GM23338 (cell line): ENCODE data around the gene RAP2A. TPM values are rescaled to one million over a fixed set of nuclear protein-coding genes. Genes with fewer than 3 reads are reported as not detected.
A peak's percentile ranks its signal among the peaks of the same experiment; 100 is the strongest.

Experiments used
- ATAC-seq: fragments of 200-7000 bp; cut with Tn5 transposase; 3 replicates; pipeline ENCODE4 v1.9.1; 2020
- DNase-seq: peaks from one replicate; pipeline ENCODE4 v3.0.0-alpha.2; 2015; ENCODE audit warnings: low spot score
- H2AFZ ChIP-seq: fragments of 200-600 bp; sonication (generic); 2 replicates; pipeline ENCODE4 v1.8.0; 2016; ENCODE audit warnings: antibody characterized with exemption, mild to moderate bottlenecking, moderate library complexity
- H3F3A ChIP-seq: fragments of 200-600 bp; sonication (generic); replicated peaks from 2 replicates; pipeline ENCODE4 v1.8.0; 2017; ENCODE audit warnings: antibody characterized with exemption, mixed run types, low read depth
- H3K27ac ChIP-seq: fragments of 200-600 bp; sonication (generic); 2 replicates; pipeline ENCODE4 v1.6.1; 2016; ENCODE audit warnings: low read depth
- H3K27me3 ChIP-seq: fragments of 200-600 bp; sonication (generic); 2 replicates; pipeline ENCODE4 v1.8.0; 2016; ENCODE audit warnings: mild to moderate bottlenecking, mixed run types, moderate library complexity; ENCODE audit not compliant: insufficient read depth
- H3K36me3 ChIP-seq: fragments of 200-600 bp; sonication (generic); 2 replicates; pipeline ENCODE4 v1.8.0; 2016; ENCODE audit warnings: mild to moderate bottlenecking; ENCODE audit not compliant: insufficient read depth
- H3K4me1 ChIP-seq: fragments of 200-600 bp; sonication (generic); 2 replicates; pipeline ENCODE4 v1.8.0; 2016; ENCODE audit warnings: mild to moderate bottlenecking, moderate library complexity; ENCODE audit not compliant: insufficient read depth
- H3K4me2 ChIP-seq: fragments of 200-600 bp; sonication (generic); 2 replicates; pipeline ENCODE4 v1.7.1; 2017; ENCODE audit warnings: mixed run types
- H3K4me3 ChIP-seq: fragments of 200-600 bp; sonication (generic); 2 replicates; pipeline ENCODE4 v1.6.1; 2016; ENCODE audit warnings: mixed run types
- H3K79me2 ChIP-seq: fragments of 200-600 bp; sonication (generic); replicated peaks from 2 replicates; pipeline ENCODE4 v1.8.0; 2017; ENCODE audit warnings: mild to moderate bottlenecking; ENCODE audit not compliant: insufficient read depth
- H3K9me2 ChIP-seq: fragments of 200-600 bp; sonication (generic); 2 replicates; pipeline ENCODE4 v1.8.0; 2017; ENCODE audit not compliant: insufficient read depth
- H4K20me1 ChIP-seq: fragments of 200-600 bp; sonication (generic); replicated peaks from 2 replicates; pipeline ENCODE4 v1.8.0; 2017; ENCODE audit warnings: mild to moderate bottlenecking; ENCODE audit not compliant: insufficient read depth
- H3K27ac Mint-ChIP-seq: 2 replicates; pipeline ENCODE4 v1.8.0; 2020; ENCODE audit warnings: inconsistent platforms, mild to moderate bottlenecking, moderate library complexity, mixed read lengths
- H3K27me3 Mint-ChIP-seq: 3 replicates; pipeline ENCODE4 v1.8.0; 2022; ENCODE audit warnings: low read depth, mild to moderate bottlenecking, moderate library complexity, mixed read lengths, inconsistent platforms; ENCODE audit not compliant: insufficient read depth, poor library complexity
- H3K36me3 Mint-ChIP-seq: 3 replicates; pipeline ENCODE4 v1.8.0; 2021; ENCODE audit warnings: low read depth, mild to moderate bottlenecking, inconsistent platforms, moderate library complexity, mixed read lengths
- H3K4me1 Mint-ChIP-seq: 3 replicates; pipeline ENCODE4 v1.8.0; 2020; ENCODE audit warnings: mild to moderate bottlenecking, inconsistent platforms, mixed read lengths
- H3K4me3 Mint-ChIP-seq: 3 replicates; pipeline ENCODE4 v1.8.0; 2021; ENCODE audit warnings: moderate library complexity, mild to moderate bottlenecking, inconsistent platforms, mixed read lengths
- H3K9me3 Mint-ChIP-seq: 3 replicates; pipeline ENCODE4 v1.8.0; 2020; ENCODE audit warnings: moderate library complexity, mild to moderate bottlenecking, inconsistent platforms, mixed read lengths
- CREB1 ChIP-seq: fragments of 250-450 bp; sonication (Bioruptor Pico); IDR thresholded peaks from 2 replicates; pipeline ENCODE4 v1.5.0; 2020; ENCODE audit warnings: low read depth, mild to moderate bottlenecking, moderate library complexity
- EZH2 ChIP-seq: fragments of 200-600 bp; sonication (generic); IDR thresholded peaks from one replicate; pipeline ENCODE4 v1.8.0; 2017; ENCODE audit warnings: antibody characterized with exemption, mild to moderate bottlenecking, low read depth; ENCODE audit not compliant: unreplicated experiment
- EZH2phosphoT487 ChIP-seq: fragments of 200-600 bp; sonication (generic); IDR thresholded peaks from one replicate; pipeline ENCODE4 v1.8.1; 2018; ENCODE audit warnings: antibody characterized with exemption; ENCODE audit not compliant: unreplicated experiment
- JUNB ChIP-seq: IDR thresholded peaks from one replicate; pipeline ENCODE4 v1.6.1; 2016; ENCODE audit warnings: antibody characterized with exemption; ENCODE audit not compliant: unreplicated experiment
- NANOG ChIP-seq: IDR thresholded peaks from 2 replicates; pipeline ENCODE4 v1.6.1; 2016; ENCODE audit warnings: antibody characterized with exemption, borderline replicate concordance
- STAT1 ChIP-seq: IDR thresholded peaks from one replicate; pipeline ENCODE4 v1.6.1; 2016; ENCODE audit warnings: antibody characterized with exemption; ENCODE audit not compliant: unreplicated experiment
- ZNF114 ChIP-seq: fragments of 250-450 bp; sonication (Bioruptor Pico); IDR thresholded peaks from 2 replicates; pipeline ENCODE4 v1.5.0; 2020; ENCODE audit warnings: mild to moderate bottlenecking, moderate library complexity
- ZNF331 ChIP-seq: fragments of 250-450 bp; sonication (Bioruptor Pico); IDR thresholded peaks from 2 replicates; pipeline ENCODE4 v1.5.0; 2020; ENCODE audit warnings: low read depth, mild to moderate bottlenecking, moderate library complexity
- polyA plus RNA-seq: library from polyadenylated mRNA; unstranded; fragments of >200 nt; fragmentation: Nextera tagmentation; extraction: Ambion mirVana; gene quantifications from 2 replicates; pipeline ENCODE4 v1.2.1, GENCODE V29; 2016
- total RNA-seq: library from RNA; depleted of rRNA; stranded (reverse); fragments of >200 nt; shearing (Covaris generic); gene quantifications from 2 replicates; pipeline ENCODE4 v1.2.3, GENCODE V29; 2014
- TF ChIP-seq, protein P1 (sequence below): IDR thresholded peaks from 2 replicates; pipeline ENCODE4 v1.6.1; 2016; ENCODE audit warnings: antibody characterized with exemption
- TF ChIP-seq, protein P2 (sequence below): IDR thresholded peaks from one replicate; pipeline ENCODE4 v1.6.1; 2018; ENCODE audit warnings: antibody characterized with exemption; ENCODE audit not compliant: unreplicated experiment

RAP2A gene
- total and polyA plus RNA-seq, 2 experiments from 2014 or later: 10.4 to 35.3 TPM

DNA sequence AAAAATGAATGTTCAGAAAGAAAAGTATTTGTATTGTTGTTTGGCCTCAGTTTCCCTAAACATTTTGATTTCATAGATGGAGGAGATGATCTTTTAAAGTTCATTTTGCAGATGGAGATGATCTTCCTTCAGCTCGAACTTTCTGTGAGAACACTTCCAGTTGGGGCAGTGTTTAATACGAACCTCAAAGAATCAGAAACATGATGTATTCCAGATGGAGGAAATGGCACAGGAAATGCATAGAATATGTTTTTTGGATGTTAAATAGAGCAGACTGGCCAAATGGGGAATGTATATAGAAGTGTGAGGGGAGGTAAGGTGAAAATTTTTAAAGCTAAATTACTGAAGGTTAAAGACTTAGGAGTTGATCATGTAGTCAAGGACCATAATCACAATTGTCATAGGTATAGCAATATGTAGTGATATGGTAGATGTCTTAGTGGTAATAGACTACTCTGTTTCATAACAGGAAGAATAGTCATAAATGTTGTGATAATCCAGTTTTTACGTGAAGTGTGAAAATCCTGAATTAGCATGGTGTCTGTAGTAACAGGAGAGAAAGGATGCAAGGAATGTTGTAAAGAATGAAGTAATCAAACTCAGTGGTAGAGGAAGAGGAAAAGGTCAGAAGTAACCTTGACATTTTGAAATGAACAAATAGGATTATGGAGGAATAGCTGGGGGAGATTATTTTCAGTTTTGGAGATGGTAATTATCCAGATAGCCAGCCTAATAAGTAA is 5.1 kb downstream of the RAP2A start (continued):
- TF ChIP-seq ZNF114 (CRISPR knock-in tag) (no peak), NANOG (no peak)

DNA sequence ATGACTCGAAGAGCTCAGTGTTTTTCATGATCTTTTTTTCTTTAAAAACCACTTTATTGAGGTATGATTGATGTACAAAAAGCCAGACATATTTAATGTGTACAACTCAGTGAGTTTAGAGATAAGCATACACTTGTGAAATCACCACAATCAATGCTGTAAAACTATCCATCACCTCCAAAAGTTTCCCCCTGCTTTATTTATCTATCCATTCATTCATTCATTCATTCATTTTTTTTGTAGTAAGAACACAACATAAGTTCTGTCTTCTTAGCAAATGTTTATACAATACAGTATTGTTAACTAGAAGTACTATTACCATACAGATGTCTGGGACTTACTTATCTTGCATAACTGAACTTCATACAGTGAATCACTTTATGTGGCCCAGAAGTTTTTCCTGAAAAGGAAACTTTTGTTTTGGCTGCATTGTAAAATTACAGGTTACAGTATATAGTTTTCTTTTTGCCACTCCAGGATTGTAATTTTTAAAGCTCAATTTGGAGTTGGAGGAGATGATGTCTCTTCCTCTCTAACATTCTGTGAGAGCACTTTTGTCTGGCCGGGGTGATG is 6.7 kb downstream of the RAP2A start:
- H3K36me3 Mint-ChIP-seq: no peaks in the 10 kb centered on the region
- ATAC-seq (no peak), DNase-seq (no peak)
- H4K20me1 ChIP-seq: no peaks in the 10 kb centered on the region; the same call in 1 of the 2 replicates
- TF ChIP-seq ZNF331 (no peak), EZH2 (no peak), CREB1 (CRISPR knock-in tag) (no peak), EZH2phosphoT487 (no peak), ZNF114 (CRISPR knock-in tag) (no peak), STAT1 (no peak)
- H3K27me3 ChIP-seq: no peaks in the 10 kb centered on the region
- peaks cover 75% of the 10 kb centered on the region for H3K79me2 ChIP-seq
- H3K27ac Mint-ChIP-seq: no peak overlapping the region
- H3F3A ChIP-seq: no peaks in the 10 kb centered on the region
- H3K36me3 ChIP-seq: peaks cover 4% of the 10 kb centered on the region; the same call in 1 of the 2 replicates
- H3K4me3 Mint-ChIP-seq: no peak overlapping the region
- no peak overlapping the region for H3K27ac ChIP-seq
- no peaks in the 10 kb centered on the region for H3K27me3 Mint-ChIP-seq
- no peaks in the 10 kb centered on the region for H3K9me3 Mint-ChIP-seq
- peaks cover 3% of the 10 kb centered on the region; the same call in 1 of the 2 replicates for H3K4me1 ChIP-seq
- no peak overlapping the region for H2AFZ ChIP-seq
- no peaks in the 10 kb centered on the region for H3K9me2 ChIP-seq
- H3K4me1 Mint-ChIP-seq: peaks cover 8% of the 10 kb centered on the region; the same call in 2 of the 3 replicates
- no peak overlapping the region for H3K4me3 ChIP-seq
- H3K4me2 ChIP-seq: no peak overlapping the region

DNA sequence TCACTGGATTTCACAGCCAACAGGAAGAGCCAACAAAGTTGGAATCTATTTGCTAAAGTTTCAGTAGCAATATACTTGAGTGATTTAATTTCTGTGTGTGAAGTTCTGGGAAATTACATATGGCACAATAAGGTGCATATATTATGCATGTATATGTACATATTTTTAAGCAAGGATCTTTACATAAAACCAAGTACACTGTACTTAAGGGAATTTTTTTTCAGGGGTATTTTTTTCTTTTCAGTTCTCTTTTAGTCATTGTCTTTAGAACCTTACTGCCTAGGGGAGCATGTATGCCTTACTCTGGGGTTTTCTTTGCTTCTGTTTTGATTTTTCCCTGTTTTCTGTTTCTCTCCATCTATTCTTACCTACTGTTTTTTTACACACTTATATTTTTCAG is 7.4 kb downstream of the RAP2A start:
- H3K27me3 ChIP-seq: no peaks in the 10 kb centered on the region
- Mint-ChIP-seq H3K4me3 (no peak overlapping the region), H3K9me3 (no peaks in the 10 kb centered on the region), H3K36me3 (no peaks in the 10 kb centered on the region), H3K27me3 (no peaks in the 10 kb centered on the region), H3K4me1 (peaks cover 1% of the 10 kb centered on the region; the same call in 2 of the 3 replicates), H3K27ac (0 out of 2 replicates have a peak overlapping the region, but pooled peaks have one; percentile 30)
- H3K9me2 ChIP-seq: no peaks in the 10 kb centered on the region
- no peaks in the 10 kb centered on the region for H3K4me1 ChIP-seq
- no peak overlapping the region for H3K27ac ChIP-seq
- no peak for DNase-seq
- H4K20me1 ChIP-seq: no peaks in the 10 kb centered on the region; the same call in 1 of the 2 replicates
- no peak for ATAC-seq
- peaks cover 68% of the 10 kb centered on the region for H3K79me2 ChIP-seq
- H3F3A ChIP-seq: no peaks in the 10 kb centered on the region
- H3K4me3 ChIP-seq: no peak overlapping the region
- peaks cover 4% of the 10 kb centered on the region; the same call in 1 of the 2 replicates for H3K36me3 ChIP-seq
- H2AFZ ChIP-seq: no peak overlapping the region
- no peak overlapping the region for H3K4me2 ChIP-seq
- TF ChIP-seq ZNF331: no peak
- no peak for TF ChIP-seq JUNB
- TF ChIP-seq EZH2: no peak
- TF ChIP-seq, protein P1, sequence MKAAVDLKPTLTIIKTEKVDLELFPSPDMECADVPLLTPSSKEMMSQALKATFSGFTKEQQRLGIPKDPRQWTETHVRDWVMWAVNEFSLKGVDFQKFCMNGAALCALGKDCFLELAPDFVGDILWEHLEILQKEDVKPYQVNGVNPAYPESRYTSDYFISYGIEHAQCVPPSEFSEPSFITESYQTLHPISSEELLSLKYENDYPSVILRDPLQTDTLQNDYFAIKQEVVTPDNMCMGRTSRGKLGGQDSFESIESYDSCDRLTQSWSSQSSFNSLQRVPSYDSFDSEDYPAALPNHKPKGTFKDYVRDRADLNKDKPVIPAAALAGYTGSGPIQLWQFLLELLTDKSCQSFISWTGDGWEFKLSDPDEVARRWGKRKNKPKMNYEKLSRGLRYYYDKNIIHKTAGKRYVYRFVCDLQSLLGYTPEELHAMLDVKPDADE: no peak
- TF ChIP-seq, protein P2, sequence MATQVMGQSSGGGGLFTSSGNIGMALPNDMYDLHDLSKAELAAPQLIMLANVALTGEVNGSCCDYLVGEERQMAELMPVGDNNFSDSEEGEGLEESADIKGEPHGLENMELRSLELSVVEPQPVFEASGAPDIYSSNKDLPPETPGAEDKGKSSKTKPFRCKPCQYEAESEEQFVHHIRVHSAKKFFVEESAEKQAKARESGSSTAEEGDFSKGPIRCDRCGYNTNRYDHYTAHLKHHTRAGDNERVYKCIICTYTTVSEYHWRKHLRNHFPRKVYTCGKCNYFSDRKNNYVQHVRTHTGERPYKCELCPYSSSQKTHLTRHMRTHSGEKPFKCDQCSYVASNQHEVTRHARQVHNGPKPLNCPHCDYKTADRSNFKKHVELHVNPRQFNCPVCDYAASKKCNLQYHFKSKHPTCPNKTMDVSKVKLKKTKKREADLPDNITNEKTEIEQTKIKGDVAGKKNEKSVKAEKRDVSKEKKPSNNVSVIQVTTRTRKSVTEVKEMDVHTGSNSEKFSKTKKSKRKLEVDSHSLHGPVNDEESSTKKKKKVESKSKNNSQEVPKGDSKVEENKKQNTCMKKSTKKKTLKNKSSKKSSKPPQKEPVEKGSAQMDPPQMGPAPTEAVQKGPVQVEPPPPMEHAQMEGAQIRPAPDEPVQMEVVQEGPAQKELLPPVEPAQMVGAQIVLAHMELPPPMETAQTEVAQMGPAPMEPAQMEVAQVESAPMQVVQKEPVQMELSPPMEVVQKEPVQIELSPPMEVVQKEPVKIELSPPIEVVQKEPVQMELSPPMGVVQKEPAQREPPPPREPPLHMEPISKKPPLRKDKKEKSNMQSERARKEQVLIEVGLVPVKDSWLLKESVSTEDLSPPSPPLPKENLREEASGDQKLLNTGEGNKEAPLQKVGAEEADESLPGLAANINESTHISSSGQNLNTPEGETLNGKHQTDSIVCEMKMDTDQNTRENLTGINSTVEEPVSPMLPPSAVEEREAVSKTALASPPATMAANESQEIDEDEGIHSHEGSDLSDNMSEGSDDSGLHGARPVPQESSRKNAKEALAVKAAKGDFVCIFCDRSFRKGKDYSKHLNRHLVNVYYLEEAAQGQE: no peak
- TF ChIP-seq CREB1 (CRISPR knock-in tag): no peak
- TF ChIP-seq STAT1: no peak
- no peak for TF ChIP-seq ZNF114 (CRISPR knock-in tag)
